IMR-90 (cell line): ENCODE results near the gene NUBP1. TPM values are rescaled to one million over a fixed set of nuclear protein-coding genes. Genes with fewer than 3 reads are reported as not detected.

Experiments
- ATAC-seq: fragments of 200-7000 bp; cut with Tn5 transposase; 2 replicates; pipeline ENCODE4 v1.9.1; 2020; ENCODE audit warnings: low read depth, mild to moderate bottlenecking, moderate library complexity
- BruUV-seq: library from RNA; stranded (reverse); fragments of 400-500 nt; replicated peaks from 2 replicates; lab custom pipeline; 2021; lab: Mats Ljungman, UMichigan
- CTCF ChIA-PET: fragments of 300-600 bp; formaldehyde crosslinking; extraction: SDS; loops from one replicate; lab custom pipeline; 2021; ENCODE audit warnings: antibody characterized with exemption; lab: Yijun Ruan, JAX
- POLR2A ChIA-PET: fragments of 300-600 bp; sonication (Branson Sonifier 250); formaldehyde crosslinking; loops from one replicate; lab custom pipeline; 2022; ENCODE audit warnings: antibody characterized with exemption; ENCODE audit not compliant: unreplicated experiment; lab: Charles Lee
- DNase-seq: peaks from one replicate; pipeline ENCODE4 v3.0.0; 2013
- H2AFZ ChIP-seq: replicated peaks from 2 replicates; pipeline ENCODE3; 2013; ENCODE audit warnings: low read length, mild to moderate bottlenecking; ENCODE audit not compliant: poor library complexity
- H2AK5ac ChIP-seq: 2 replicates; pipeline ENCODE4 v1.6.1; 2013; ENCODE audit warnings: low read depth, low read length, inconsistent platforms
- H2AK9ac ChIP-seq: replicated peaks from 2 replicates; pipeline ENCODE3; 2013; ENCODE audit warnings: mild to moderate bottlenecking, low read depth, low read length, moderate library complexity; ENCODE audit not compliant: poor library complexity
- H2BK120ac ChIP-seq: 2 replicates; pipeline ENCODE4 v1.6.1; 2013; ENCODE audit warnings: low read depth, low read length, inconsistent platforms
- H2BK15ac ChIP-seq: 3 replicates; pipeline ENCODE4 v1.6.1; 2013; ENCODE audit warnings: low read depth, low read length, inconsistent platforms
- H2BK20ac ChIP-seq: 2 replicates; pipeline ENCODE4 v1.6.1; 2013; ENCODE audit warnings: low read depth, mild to moderate bottlenecking, inconsistent platforms, low read length, moderate library complexity
- H2BK5ac ChIP-seq: 2 replicates; pipeline ENCODE4 v1.6.1; 2013; ENCODE audit warnings: mild to moderate bottlenecking, low read depth, low read length, inconsistent platforms; ENCODE audit not compliant: poor library complexity, severe bottlenecking
- H3K14ac ChIP-seq: replicated peaks from 2 replicates; pipeline ENCODE4 v1.6.1; 2013; ENCODE audit warnings: low read depth, low read length, inconsistent platforms
- H3K18ac ChIP-seq: 2 replicates; pipeline ENCODE4 v1.6.1; 2013; ENCODE audit warnings: low read depth, low read length, control low read depth
- H3K23ac ChIP-seq: 2 replicates; pipeline ENCODE4 v1.6.1; 2013; ENCODE audit warnings: low read depth, low read length, inconsistent platforms
- H3K27ac ChIP-seq: 2 replicates; pipeline ENCODE4 v1.5.1; 2013; ENCODE audit warnings: mild to moderate bottlenecking, control low read depth, low read length; ENCODE audit not compliant: insufficient read depth
- H3K27me3 ChIP-seq: 2 replicates; pipeline ENCODE4 v1.6.1; 2013; ENCODE audit warnings: low read length; ENCODE audit not compliant: control insufficient read depth, insufficient read depth
- H3K36me3 ChIP-seq: 2 replicates; pipeline ENCODE4 v1.6.1; 2013; ENCODE audit warnings: low read length, mixed read lengths; ENCODE audit not compliant: control insufficient read depth, insufficient read depth
- H3K4ac ChIP-seq: 2 replicates; pipeline ENCODE4 v1.6.1; 2013; ENCODE audit warnings: low read depth, low read length, inconsistent platforms
- H3K4me1 ChIP-seq: 2 replicates; pipeline ENCODE4 v1.6.1; 2013; ENCODE audit warnings: low read length, mixed read lengths; ENCODE audit not compliant: control insufficient read depth, insufficient read depth
- H3K4me2 ChIP-seq: 2 replicates; pipeline ENCODE4 v1.6.1; 2013; ENCODE audit warnings: low read depth, mild to moderate bottlenecking, control low read depth, low read length, moderate library complexity
- H3K4me3 ChIP-seq: 2 replicates; pipeline ENCODE4 v1.5.1; 2013; ENCODE audit warnings: low read depth, mild to moderate bottlenecking, control low read depth, low read length, moderate library complexity; ENCODE audit not compliant: insufficient read depth
- H3K56ac ChIP-seq: 2 replicates; pipeline ENCODE4 v1.6.1; 2013; ENCODE audit warnings: low read length, inconsistent platforms; ENCODE audit not compliant: insufficient read depth; ENCODE audit errors: extremely low read depth
- H3K79me1 ChIP-seq, 2 experiments: 2 replicates each; pipeline ENCODE4 v1.6.1; 2013; ENCODE audit warnings: low read length in 2 of 2, inconsistent platforms in 1 of 2, low read depth in 1 of 2
- H3K9ac ChIP-seq: 2 replicates; pipeline ENCODE4 v1.6.1; 2013; ENCODE audit warnings: low read depth, low read length, control low read depth
- H3K9me1 ChIP-seq: 2 replicates; pipeline ENCODE4 v1.6.1; 2013; ENCODE audit warnings: low read length, inconsistent platforms; ENCODE audit not compliant: insufficient read depth
- H3K9me3 ChIP-seq: 2 replicates; pipeline ENCODE4 v1.6.1; 2013; ENCODE audit warnings: low read length; ENCODE audit not compliant: control insufficient read depth, insufficient read depth
- H4K20me1 ChIP-seq: 2 replicates; pipeline ENCODE4 v1.6.1; 2013; ENCODE audit warnings: low read length, inconsistent platforms; ENCODE audit not compliant: insufficient read depth
- H4K5ac ChIP-seq: 2 replicates; pipeline ENCODE4 v1.6.1; 2013; ENCODE audit warnings: mild to moderate bottlenecking, low read depth, low read length, control low read depth
- H4K8ac ChIP-seq, 2 experiments: 2 replicates each; pipeline ENCODE4 v1.6.1; 2013; ENCODE audit warnings: low read depth in 2 of 2, low read length in 2 of 2, control low read depth in 1 of 2, inconsistent platforms in 1 of 2
- H4K91ac ChIP-seq: 2 replicates; pipeline ENCODE4 v1.6.1; 2013; ENCODE audit warnings: low read depth, low read length, inconsistent platforms; ENCODE audit not compliant: insufficient read depth
- BHLHE40 ChIP-seq: fragments of 150-350 bp; IDR thresholded peaks from 2 replicates; pipeline ENCODE4 v1.6.1; 2016; ENCODE audit warnings: mild to moderate bottlenecking, low read depth, low read length
- CEBPB ChIP-seq: IDR thresholded peaks from 2 replicates; pipeline ENCODE4 v1.6.1; 2012; ENCODE audit warnings: low read depth, low read length, improper control_type of control experiment
- CTCF ChIP-seq: conservative IDR thresholded peaks from 2 replicates; pipeline ENCODE4 v1.5.1; 2012; ENCODE audit warnings: mild to moderate bottlenecking, low read depth, low read length, improper control_type of control experiment
- ELK1 ChIP-seq: fragments of 150-350 bp; IDR thresholded peaks from 2 replicates; pipeline ENCODE4 v1.6.1; 2016; ENCODE audit warnings: low read depth, mild to moderate bottlenecking, low read length, moderate library complexity, borderline replicate concordance
- MAFK ChIP-seq: IDR thresholded peaks from 2 replicates; pipeline ENCODE4 v1.6.1; 2012; ENCODE audit warnings: low read depth, low read length, improper control_type of control experiment
- MXI1 ChIP-seq: IDR thresholded peaks from 2 replicates; pipeline ENCODE4 v1.6.1; 2012; ENCODE audit warnings: low read depth, mild to moderate bottlenecking, low read length, moderate library complexity, borderline replicate concordance
- NFE2L2 ChIP-seq: fragments of 150-350 bp; IDR thresholded peaks from 2 replicates; pipeline ENCODE4 v1.6.1; 2016; ENCODE audit warnings: low read depth, mild to moderate bottlenecking, low read length
- RCOR1 ChIP-seq: IDR thresholded peaks from 2 replicates; pipeline ENCODE4 v1.6.1; 2012; ENCODE audit warnings: mild to moderate bottlenecking, low read length, improper control_type of control experiment; ENCODE audit not compliant: insufficient replicate concordance
- SMC3 ChIP-seq: fragments of 150-350 bp; IDR thresholded peaks from 2 replicates; pipeline ENCODE4 v1.6.1; 2016; ENCODE audit warnings: low read depth, mild to moderate bottlenecking, antibody characterized with exemption, low read length, moderate library complexity
- USF2 ChIP-seq: fragments of 150-350 bp; IDR thresholded peaks from 2 replicates; pipeline ENCODE4 v1.6.1; 2017; ENCODE audit warnings: mild to moderate bottlenecking, antibody characterized with exemption, low read length, low read depth
- WGBS, 2 experiments: methylation state at CpG; one replicate each; pipeline versions ENCODE4 v1.1.5 to v1.1.7; 2013; ENCODE audit warnings: missing lambda C conversion rate in 2 of 2; ENCODE audit not compliant: insufficient read length in 1 of 2; ENCODE audit errors: extremely low coverage in 2 of 2; 5-methylcytosine and 5-hydroxymethylcytosine counted together
- dilution Hi-C: fragments of 300-500 bp; cut with HindIII; formaldehyde crosslinking; loops from one replicate; pipeline ENCODE4 v1.14.3; 2018; ENCODE audit warnings: low sequenced_read_pairs; ENCODE audit not compliant: unreplicated experiment
- in situ Hi-C: fragments of 300-500 bp; cut with MboI; formaldehyde crosslinking; loops from 3 replicates; pipeline ENCODE4 v1.14.3; 2019; ENCODE audit warnings: low sequenced_read_pairs, inconsistent platforms, mixed read lengths
- intact Hi-C: fragments of 100-400 bp; cut with micrococcal nuclease; formaldehyde crosslinking; loops from 2 replicates; pipeline ENCODE4 v1.10.0; 2022
- polyA plus RNA-seq, 3 experiments: library from polyadenylated mRNA; depleted of rRNA; stranded (reverse); fragments of >200 nt; gene quantifications; 2 replicates each; pipeline ENCODE4 v1.2.3, GENCODE V29; 2012; ENCODE audit warnings: low replicate concordance in 1 of 3
- total RNA-seq: library from RNA; depleted of rRNA; stranded (reverse); fragments of >200 nt; gene quantifications from 2 replicates; pipeline ENCODE4 v1.2.3, GENCODE V29; 2012

NUBP1 gene
- total and polyA plus RNA-seq, 2 of the 4 experiments (the other 2 are of a cell fraction): 28.0 to 31.5 TPM

DNA sequence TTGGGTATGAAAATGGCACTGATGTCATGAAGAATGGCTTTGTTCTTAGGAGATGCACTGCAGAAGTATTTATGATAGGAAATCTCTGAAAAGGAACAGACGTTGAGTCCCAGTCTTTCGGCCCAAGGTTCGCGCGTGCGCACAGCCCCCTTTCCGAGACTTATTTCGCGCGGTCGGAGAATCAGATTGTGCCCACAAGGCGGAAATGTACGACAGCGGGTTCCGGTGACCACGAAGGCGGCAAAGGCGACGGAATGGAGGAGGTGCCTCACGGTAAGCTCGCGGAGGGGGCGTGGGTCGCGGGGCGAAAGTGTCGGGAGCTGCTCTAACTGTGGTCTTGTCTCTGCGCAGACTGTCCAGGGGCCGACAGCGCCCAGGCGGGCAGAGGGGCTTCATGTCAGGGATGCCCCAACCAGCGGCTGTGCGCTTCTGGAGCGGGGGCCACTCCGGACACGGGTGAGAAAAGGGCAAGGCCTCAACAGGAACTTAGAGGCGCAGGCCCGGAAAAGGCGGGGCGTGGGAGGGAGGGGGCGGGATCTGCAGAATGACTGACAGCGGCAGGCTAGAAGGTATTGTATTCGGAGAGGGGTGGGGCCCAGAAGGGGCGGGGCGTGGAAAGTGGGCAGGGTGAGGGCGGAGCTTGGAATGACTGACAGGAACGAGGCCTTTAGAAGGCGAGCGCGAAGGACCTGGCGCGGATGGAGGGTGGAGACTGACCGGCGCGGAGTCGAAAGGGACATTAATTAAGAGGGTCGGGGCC, at the start of gene NUBP1 (continued):
- TF ChIP-seq ELK1 (no peak), RCOR1 (no peak), CEBPB (no peak), MXI1 (peak; percentile 100)

GRCh38 chr16:10693889-10694288, 49.8 kb upstream of the NUBP1 start:
- no peak overlapping the region for H4K91ac ChIP-seq
- ChIA-PET CTCF (no interaction called here), POLR2A (no interaction called here)
- no peak overlapping the region for H3K18ac ChIP-seq
- DNase-seq (no peak), ATAC-seq (no peak)
- no peak overlapping the region for H2BK5ac ChIP-seq
- H3K14ac ChIP-seq: no peak overlapping the region
- dilution Hi-C loops (no loop called here), intact Hi-C loops (no loop called here), in situ Hi-C loops (no loop called here)
- H2BK120ac ChIP-seq: no peak overlapping the region
- no peak overlapping the region for H2AK5ac ChIP-seq
- H4K20me1 ChIP-seq: no peaks in the 10 kb centered on the region
- no peak overlapping the region for H3K4me2 ChIP-seq
- H4K5ac ChIP-seq: no peak overlapping the region
- no peak overlapping the region for H2AFZ ChIP-seq
- no peak overlapping the region for H4K8ac ChIP-seq
- H3K4me3 ChIP-seq: no peak overlapping the region
- no peak overlapping the region for H2AK9ac ChIP-seq
- H3K9me3 ChIP-seq: no peaks in the 10 kb centered on the region
- no peaks in the 10 kb centered on the region for H3K36me3 ChIP-seq
- H2BK15ac ChIP-seq: no peak overlapping the region
- H3K27me3 ChIP-seq: no peaks in the 10 kb centered on the region
- no peaks in the 10 kb centered on the region for H3K79me1 ChIP-seq
- WGBS, 2 experiments: 82% methylated on average over 3 of the region's 8 CpGs; no CpG with 5 or more reads in 1 of the 2 experiments
- H3K27ac ChIP-seq: no peak overlapping the region
- no peak overlapping the region for H3K23ac ChIP-seq
- H3K4me1 ChIP-seq: no peaks in the 10 kb centered on the region
- BruUV-seq: no TSS peak
- no peak overlapping the region for H3K9ac ChIP-seq
- H3K56ac ChIP-seq: no peak overlapping the region
- H3K4ac ChIP-seq: no peak overlapping the region
- H2BK20ac ChIP-seq: no peak overlapping the region
- H3K9me1 ChIP-seq: no peaks in the 10 kb centered on the region
- TF ChIP-seq USF2 (no peak), SMC3 (no peak), CEBPB (no peak), MAFK (no peak), BHLHE40 (no peak), ELK1 (no peak), CTCF (no peak), NFE2L2 (no peak)
